GM13977 (cell line): ENCODE data around the gene SHANK3.

Experiments used
- DNase-seq: peaks from one replicate; pipeline ENCODE4 v3.0.0; 2012; ENCODE audit warnings: low spot score
- CTCF ChIP-seq: IDR thresholded peaks from 2 replicates; pipeline ENCODE4 v1.5.1; 2012; ENCODE audit warnings: mild to moderate bottlenecking, control low read depth; ENCODE audit not compliant: insufficient read depth; ENCODE audit errors: extremely low read depth, missing control alignments
- in situ Hi-C: fragments of 300-500 bp; cut with MboI; formaldehyde crosslinking; loops from one replicate; pipeline ENCODE4 v1.12.0; 2022; ENCODE audit warnings: low sequenced_read_pairs, low pct_unique_long_range_greater_than_20kb, mixed read lengths, inconsistent platforms; ENCODE audit not compliant: unreplicated experiment

Gene SHANK3

GRCh38 chr22:50710221-50710620, 37.6 kb downstream of the SHANK3 start:
- DNase-seq, result no peak
- TF ChIP-seq CTCF, result no peak
- in situ Hi-C loops, result no loop called here

DNA sequence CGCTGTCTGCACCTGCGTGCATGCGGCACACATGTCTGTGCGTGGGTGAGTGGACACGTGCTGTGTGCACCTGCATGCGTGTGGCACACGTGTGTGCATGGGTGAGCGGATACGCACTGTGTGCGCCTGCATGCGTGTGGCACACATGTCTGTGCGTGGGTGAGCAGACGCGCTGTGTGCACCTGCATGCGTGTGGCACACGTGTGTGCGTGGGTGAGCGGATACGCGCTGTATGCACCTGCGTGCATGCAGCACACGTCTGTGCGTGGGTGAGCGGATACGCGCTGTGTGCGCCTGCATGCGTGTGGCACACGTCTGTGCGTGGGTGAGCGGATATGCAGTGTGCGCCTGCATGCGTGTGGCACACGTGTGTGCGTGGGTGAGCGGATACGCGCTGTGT, 38.3 kb downstream of the SHANK3 start:
- DNase-seq, result no peak
- in situ Hi-C loops, result no loop called here
- no peak for TF ChIP-seq CTCF

DNA sequence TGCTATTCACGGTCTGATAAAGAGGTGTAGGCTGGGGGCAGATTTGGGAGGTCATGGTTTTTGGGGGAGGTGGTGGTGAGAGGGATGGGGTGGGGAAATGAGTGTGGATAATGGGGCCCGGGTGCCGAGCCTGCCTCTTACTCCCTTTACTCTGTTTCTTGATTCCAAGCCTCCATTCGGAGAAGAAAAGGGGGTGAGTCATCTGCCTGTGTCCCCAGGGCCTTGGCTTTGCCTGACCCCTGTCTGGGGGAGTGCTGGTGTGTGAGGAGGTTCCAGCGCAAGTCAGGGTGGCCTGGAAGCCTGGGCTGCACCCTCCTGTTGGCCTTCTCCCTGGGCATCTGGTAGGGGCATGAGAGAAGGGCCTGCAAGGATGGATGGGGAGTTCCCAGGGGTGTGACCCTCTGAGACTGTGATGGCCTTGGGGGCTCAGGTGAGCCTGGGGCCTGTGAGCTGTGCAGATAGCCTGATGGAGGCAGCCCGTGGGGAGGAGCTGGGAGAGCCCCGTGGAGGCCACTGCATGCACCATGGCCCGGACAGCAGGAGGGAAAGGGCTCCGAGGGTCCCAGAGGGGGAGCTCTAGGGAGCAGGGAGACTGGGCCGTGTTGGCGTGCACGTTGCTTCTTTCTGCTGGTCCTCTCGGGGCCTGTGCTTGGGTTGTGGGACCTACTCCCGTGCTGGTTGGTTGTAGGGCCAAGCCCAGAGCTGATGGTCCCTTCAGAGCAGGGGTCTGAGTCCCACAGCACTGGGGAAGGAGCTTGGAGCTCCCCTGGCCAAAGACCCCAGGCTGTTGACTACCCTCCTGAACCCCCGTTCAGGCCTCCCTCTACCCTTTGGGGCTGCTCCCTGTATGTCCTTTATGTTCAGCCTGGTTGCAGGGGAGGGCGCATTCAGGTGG, 39.1 kb downstream of the SHANK3 start:
- DNase-seq, result no peak
- in situ Hi-C loops, result no loop called here
- TF ChIP-seq CTCF, result no peak

GRCh38 chr22:50712341-50713007, 39.9 kb downstream of the SHANK3 start:
- no peak for DNase-seq
- no peak for TF ChIP-seq CTCF
- in situ Hi-C loops, result no loop called here

- no peak for DNase-seq
- TF ChIP-seq CTCF, result no peak
These were observed 40.4 kb downstream of the SHANK3 start for GRCh38 chr22:50713008-50713385.

GRCh38 chr22:50713571-50714056, 41.0 kb downstream of the SHANK3 start:
- no peak for DNase-seq
- in situ Hi-C loops, result no loop called here
- TF ChIP-seq CTCF, result no peak

More at GRCh38 chr22:50713008-50713385, 40.4 kb downstream of the SHANK3 start:
- in situ Hi-C loops, result no loop called here
